Neural progenitor cell (in vitro differentiated cells): ENCODE results near the gene GJA10.

Experiments used
- CTCF ChIP-seq: fragments of 200-600 bp; sonication (generic); IDR thresholded peaks from 2 replicates; pipeline ENCODE4 v1.5.1; 2017; ENCODE audit warnings: antibody characterized with exemption, mild to moderate bottlenecking
- EZH2 ChIP-seq: fragments of 200-600 bp; sonication (generic); IDR thresholded peaks from 2 replicates; pipeline ENCODE4 v1.6.1; 2017; ENCODE audit warnings: antibody characterized with exemption, mild to moderate bottlenecking, moderate library complexity
- EZH2phosphoT487 ChIP-seq: fragments of 200-600 bp; sonication (generic); IDR thresholded peaks from 2 replicates; pipeline ENCODE4 v1.6.1; 2017; ENCODE audit warnings: antibody characterized with exemption

GRCh38 chr6:89888871-89889270 lies 5.4 kb upstream of the GJA10 start:
- no peak for TF ChIP-seq CTCF
- no peak for TF ChIP-seq EZH2phosphoT487
- TF ChIP-seq EZH2, result no peak
